ENCODE data around the gene LOXHD1. TPM values are rescaled to one million over a fixed set of nuclear protein-coding genes. Genes with fewer than 3 reads are reported as not detected.

Gene LOXHD1
- total RNA-seq, 1 donor: not detected

DNA sequence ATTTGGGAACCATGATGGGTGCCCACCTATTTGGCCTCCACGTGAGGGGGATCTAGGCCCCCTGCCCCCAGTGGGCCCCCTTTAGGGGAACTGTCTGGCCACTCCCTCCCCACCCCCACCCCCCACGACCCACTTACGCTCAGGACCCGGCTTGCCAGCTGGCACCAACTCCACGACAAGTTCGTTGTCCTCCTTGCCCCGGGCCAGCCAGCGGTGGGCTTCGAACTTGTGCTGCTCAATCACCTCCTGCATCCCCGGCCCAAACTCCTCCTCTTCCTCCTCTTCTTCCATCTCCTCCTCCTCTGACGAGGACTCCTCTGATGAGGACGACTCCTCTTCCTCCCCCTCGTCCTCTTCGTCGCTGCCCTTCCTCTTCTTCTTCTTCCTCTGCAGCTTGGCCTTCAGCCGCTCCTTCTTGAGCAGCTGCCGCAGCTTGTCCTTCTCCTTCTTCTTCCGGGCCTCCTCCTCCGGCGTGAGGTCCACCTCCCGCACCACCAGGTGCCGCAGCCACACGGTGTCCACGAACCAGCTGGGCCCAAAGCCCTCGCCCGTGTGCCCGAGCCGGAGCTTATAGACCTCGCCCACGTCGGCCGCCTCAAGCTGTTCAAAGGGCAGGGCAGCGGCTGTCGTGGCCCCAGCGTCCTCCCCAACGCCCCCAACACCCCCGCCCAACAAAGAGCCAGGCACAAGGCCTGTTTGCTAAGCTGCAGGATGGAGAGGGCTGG, 96.9 kb downstream of the LOXHD1 start:
- TF ChIP-seq, protein P1, sequence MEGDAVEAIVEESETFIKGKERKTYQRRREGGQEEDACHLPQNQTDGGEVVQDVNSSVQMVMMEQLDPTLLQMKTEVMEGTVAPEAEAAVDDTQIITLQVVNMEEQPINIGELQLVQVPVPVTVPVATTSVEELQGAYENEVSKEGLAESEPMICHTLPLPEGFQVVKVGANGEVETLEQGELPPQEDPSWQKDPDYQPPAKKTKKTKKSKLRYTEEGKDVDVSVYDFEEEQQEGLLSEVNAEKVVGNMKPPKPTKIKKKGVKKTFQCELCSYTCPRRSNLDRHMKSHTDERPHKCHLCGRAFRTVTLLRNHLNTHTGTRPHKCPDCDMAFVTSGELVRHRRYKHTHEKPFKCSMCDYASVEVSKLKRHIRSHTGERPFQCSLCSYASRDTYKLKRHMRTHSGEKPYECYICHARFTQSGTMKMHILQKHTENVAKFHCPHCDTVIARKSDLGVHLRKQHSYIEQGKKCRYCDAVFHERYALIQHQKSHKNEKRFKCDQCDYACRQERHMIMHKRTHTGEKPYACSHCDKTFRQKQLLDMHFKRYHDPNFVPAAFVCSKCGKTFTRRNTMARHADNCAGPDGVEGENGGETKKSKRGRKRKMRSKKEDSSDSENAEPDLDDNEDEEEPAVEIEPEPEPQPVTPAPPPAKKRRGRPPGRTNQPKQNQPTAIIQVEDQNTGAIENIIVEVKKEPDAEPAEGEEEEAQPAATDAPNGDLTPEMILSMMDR (IDR thresholded peaks at IDR 0.05; ENCODE audit: insufficient read depth, low read length): no peak
- H3K4me3 ChIP-seq (ENCODE audit: low read depth, low read length): no peak overlapping the region
- no peak for DNase-seq (ENCODE audit: low read depth)

DNA sequence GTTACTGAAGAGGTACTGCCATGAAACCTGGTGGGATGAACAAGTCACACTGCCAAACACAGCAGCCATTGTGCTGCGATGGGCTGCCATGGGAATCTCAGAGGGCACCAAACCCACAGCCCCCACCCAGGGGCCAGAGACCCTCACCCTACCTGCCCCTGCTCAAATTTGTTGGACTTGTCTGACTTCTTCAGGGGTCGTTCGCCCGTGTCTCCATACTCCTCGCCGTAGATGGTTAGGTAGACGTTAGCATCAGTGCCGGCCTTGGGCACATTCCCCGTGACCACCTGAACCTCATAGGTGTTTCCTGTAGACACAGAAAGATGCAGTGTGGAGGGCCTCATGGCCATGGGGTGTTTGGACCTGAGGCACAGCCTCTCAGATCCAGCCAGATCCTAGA, 97.7 kb downstream of the LOXHD1 start:
- H3K4me3 ChIP-seq (ENCODE audit: low read depth, low read length): no peak overlapping the region
- TF ChIP-seq, protein P1 (IDR thresholded peaks at IDR 0.05; ENCODE audit: insufficient read depth, low read length): no peak
- DNase-seq (ENCODE audit: low read depth): no peak

DNA sequence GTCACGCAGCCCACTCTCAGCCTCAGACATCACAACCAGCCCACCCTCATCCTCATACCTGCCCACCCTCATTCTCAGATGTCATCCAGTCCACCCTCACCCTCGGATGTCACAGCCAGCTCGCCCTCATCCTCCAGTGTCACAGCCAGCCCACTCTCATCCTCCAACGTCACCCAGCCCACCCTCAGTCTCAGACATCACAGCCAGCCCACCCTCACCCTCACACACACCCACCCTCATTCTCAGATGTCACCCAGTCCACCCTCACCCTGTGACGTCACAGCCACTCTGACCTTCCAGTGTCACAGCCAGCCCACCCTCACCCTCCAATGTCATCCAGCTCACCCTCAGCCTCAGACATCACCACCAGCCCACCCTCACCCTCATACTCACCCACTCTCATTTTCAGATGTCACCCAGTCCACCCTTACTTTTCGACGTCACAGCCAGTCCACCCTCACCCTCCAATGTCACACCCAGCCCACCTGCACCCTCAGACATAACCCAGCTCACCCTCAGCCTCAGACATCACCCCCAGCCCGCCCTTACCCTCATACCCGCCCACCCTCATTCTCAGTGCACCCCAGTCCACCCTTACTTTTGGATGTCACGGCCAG, 100.3 kb downstream of the LOXHD1 start:
- TF ChIP-seq, protein P1 (IDR thresholded peaks at IDR 0.05; ENCODE audit: insufficient read depth, low read length): no peak
- no peak overlapping the region for H3K4me3 ChIP-seq (ENCODE audit: low read depth, low read length)
- DNase-seq (ENCODE audit: low read depth): no peak

DNA sequence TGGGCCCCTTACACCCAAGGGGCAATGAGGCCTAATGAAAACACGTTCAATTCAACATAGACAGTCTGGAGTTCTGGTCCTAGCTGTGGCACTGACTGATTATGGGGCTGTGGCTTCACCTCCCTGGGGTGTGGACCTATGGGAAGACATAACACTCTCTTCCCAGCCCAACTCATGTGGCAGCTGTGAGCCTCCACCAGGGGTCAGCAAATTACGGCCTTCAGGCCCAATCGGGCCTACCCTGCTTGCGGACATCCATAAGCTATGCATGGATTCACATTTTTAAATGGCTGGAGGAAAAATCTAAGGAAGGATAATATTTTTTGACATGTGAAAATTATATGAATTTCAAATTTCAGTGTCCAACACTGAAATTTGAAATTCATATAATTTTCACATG, 101.3 kb downstream of the LOXHD1 start:
- DNase-seq (ENCODE audit: low read depth): peak; percentile 2
- H3K4me3 ChIP-seq (ENCODE audit: low read depth, low read length): no peak overlapping the region
- TF ChIP-seq, protein P1 (IDR thresholded peaks at IDR 0.05; ENCODE audit: insufficient read depth, low read length): peak; percentile 42

DNA sequence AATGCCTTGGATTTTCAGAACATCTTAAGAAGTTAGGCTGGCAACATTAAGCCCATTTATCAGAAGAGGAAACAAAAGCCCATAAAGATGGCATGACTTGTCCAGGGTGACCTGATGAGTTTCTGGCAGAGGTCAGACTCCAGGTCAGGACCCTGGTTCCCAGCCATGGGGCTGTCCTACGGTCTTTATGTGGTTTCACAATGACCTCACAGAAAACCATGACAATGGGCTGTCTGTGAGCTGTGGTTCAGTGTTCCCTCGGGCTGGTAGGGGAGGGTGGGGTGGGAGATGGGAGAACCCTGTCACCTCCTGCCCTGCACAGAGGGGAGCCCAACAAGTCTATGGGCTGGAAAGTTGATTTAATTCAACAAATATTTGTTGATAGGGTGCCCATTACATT, 101.8 kb downstream of the LOXHD1 start:
- no peak overlapping the region for H3K4me3 ChIP-seq (ENCODE audit: low read depth, low read length)
- DNase-seq (ENCODE audit: low read depth): no peak
- TF ChIP-seq, protein P1 (IDR thresholded peaks at IDR 0.05; ENCODE audit: insufficient read depth, low read length): no peak

DNA sequence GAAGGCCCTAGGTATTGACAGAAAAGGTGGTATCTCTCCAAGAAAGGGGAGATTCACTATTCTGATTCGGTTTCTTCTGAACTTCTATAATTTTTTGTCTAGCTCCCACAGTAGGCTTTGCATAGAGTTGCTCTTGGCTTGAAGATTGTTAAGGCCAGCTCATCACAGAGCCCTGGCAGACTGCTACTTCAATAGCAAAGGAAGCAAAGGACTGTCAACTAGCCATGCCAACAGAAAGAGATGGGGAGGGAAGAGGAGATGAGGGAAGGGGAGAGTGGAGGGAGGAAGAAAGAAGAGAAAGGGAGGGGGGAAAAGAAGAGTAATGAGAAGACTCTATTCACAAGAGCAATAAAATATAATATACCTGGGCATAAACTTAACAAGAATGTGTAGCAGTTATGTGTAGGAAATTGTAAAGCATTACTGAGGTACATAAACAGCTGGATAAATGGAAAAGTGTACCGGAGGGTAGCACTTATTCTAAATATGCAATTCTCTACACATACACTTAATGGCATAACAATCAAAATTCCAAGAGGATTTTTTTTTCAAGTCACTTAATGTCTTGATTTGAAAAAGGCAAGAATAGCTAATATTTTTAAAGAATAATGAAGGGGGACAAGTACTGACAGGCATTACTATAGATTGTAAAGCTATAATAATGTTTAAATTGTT, 102.5 kb downstream of the LOXHD1 start:
- DNase-seq (ENCODE audit: low read depth): no peak
- no peak overlapping the region for H3K4me3 ChIP-seq (ENCODE audit: low read depth, low read length)
- TF ChIP-seq, protein P1 (IDR thresholded peaks at IDR 0.05; ENCODE audit: insufficient read depth, low read length): no peak
